SU-DHL-6 (cell line): ENCODE data around the gene SPOCK1.

ENCODE experiments used
- H2AFZ ChIP-seq: fragments of 200-600 bp; sonication (generic); 2 replicates; pipeline ENCODE4 v1.6.1; 2014; ENCODE audit warnings: low read depth, mild to moderate bottlenecking, moderate library complexity, mixed read lengths, antibody characterized with exemption, low read length; ENCODE audit not compliant: severe bottlenecking
- H3F3A ChIP-seq: fragments of 200-600 bp; shearing (Covaris generic); 2 replicates; pipeline ENCODE4 v1.6.0; 2016; ENCODE audit warnings: antibody characterized with exemption, mild to moderate bottlenecking; ENCODE audit not compliant: insufficient read depth
- H3K27ac ChIP-seq: fragments of 200-600 bp; sonication (generic); 2 replicates; pipeline ENCODE4 v1.5.1; 2016; ENCODE audit warnings: low read depth, mild to moderate bottlenecking, low read length, moderate library complexity, mixed read lengths
- H3K27me3 ChIP-seq: fragments of 200-600 bp; sonication (generic), shearing (Covaris generic); 2 replicates; pipeline ENCODE4 v1.6.0; 2014; ENCODE audit warnings: mild to moderate bottlenecking, low read length
- H3K36me3 ChIP-seq: fragments of 200-600 bp; sonication (generic); 2 replicates; pipeline ENCODE4 v1.6.1; 2014; ENCODE audit warnings: mild to moderate bottlenecking, low read length, mixed read lengths
- H3K4me2 ChIP-seq: fragments of 300-600, 200-600 bp; shearing (Covaris generic), sonication (generic); 2 replicates; pipeline ENCODE4 v1.6.0; 2014; ENCODE audit warnings: low read length, low read depth, mild to moderate bottlenecking; ENCODE audit not compliant: poor library complexity, severe bottlenecking
- H3K4me3 ChIP-seq: fragments of 200-600 bp; sonication (generic); 2 replicates; pipeline ENCODE4 v1.5.1; 2014; ENCODE audit warnings: antibody characterized with exemption, low read length, mild to moderate bottlenecking, mixed read lengths; ENCODE audit not compliant: insufficient read depth, poor library complexity, severe bottlenecking
- H3K79me2 ChIP-seq: fragments of 200-600 bp; sonication (generic); 2 replicates; pipeline ENCODE4 v1.6.1; 2014; ENCODE audit warnings: mild to moderate bottlenecking, low read length, moderate library complexity; ENCODE audit not compliant: insufficient read depth
- H3K9ac ChIP-seq: fragments of 200-600 bp; sonication (generic); 2 replicates; pipeline ENCODE4 v1.7.0; 2014; ENCODE audit warnings: mild to moderate bottlenecking, low read length
- H3K9me2 ChIP-seq: fragments of 200-600 bp; sonication (generic); replicated peaks from 2 replicates; pipeline ENCODE4 v1.6.1; 2014; ENCODE audit warnings: low read length; ENCODE audit not compliant: insufficient read depth
- H3K9me3 ChIP-seq: fragments of 200-600 bp; sonication (generic); 2 replicates; pipeline ENCODE4 v1.6.1; 2014; ENCODE audit warnings: low read length, mixed read lengths; ENCODE audit not compliant: insufficient read depth
- H4K20me1 ChIP-seq: fragments of 200-600 bp; sonication (generic); 2 replicates; pipeline ENCODE4 v1.6.1; 2014; ENCODE audit warnings: low read depth, mild to moderate bottlenecking, antibody characterized with exemption, low read length, moderate library complexity, mixed read lengths
- CTCF ChIP-seq: fragments of 200-600 bp; sonication (generic); IDR thresholded peaks from one replicate; pipeline ENCODE4 v1.5.1; 2017; ENCODE audit warnings: antibody characterized with exemption, mild to moderate bottlenecking, low read length, moderate library complexity; ENCODE audit not compliant: insufficient read depth, poor library complexity, severe bottlenecking
- EZH2phosphoT487 ChIP-seq: fragments of 200-600 bp; sonication (generic), shearing (Covaris generic); conservative IDR thresholded peaks from 2 replicates; pipeline ENCODE4 v1.6.1; 2018; ENCODE audit warnings: mild to moderate bottlenecking, antibody characterized with exemption, low read length, moderate library complexity, mixed read lengths

SPOCK1 gene

GRCh38 chr5:137061382-137061781 is 437.7 kb downstream of the SPOCK1 start:
- Histone ChIP-seq H3K27me3 (no peaks in the 10 kb centered on the region), H4K20me1 (no peaks in the 10 kb centered on the region), H3F3A (no peaks in the 10 kb centered on the region), H3K36me3 (no peaks in the 10 kb centered on the region), H3K9ac (no peak overlapping the region), H2AFZ (no peak overlapping the region), H3K9me3 (no peaks in the 10 kb centered on the region), H3K27ac (no peak overlapping the region), H3K4me3 (no peak overlapping the region), H3K4me2 (no peak overlapping the region), H3K9me2 (no peaks in the 10 kb centered on the region), H3K79me2 (no peaks in the 10 kb centered on the region)
- TF ChIP-seq EZH2phosphoT487 (no peak), CTCF (no peak)

- Histone ChIP-seq H3K9me2 (no peaks in the 10 kb centered on the region), H3K9ac (no peak overlapping the region), H2AFZ (no peak overlapping the region), H3K36me3 (no peaks in the 10 kb centered on the region), H3K27me3 (no peaks in the 10 kb centered on the region), H3K27ac (no peak overlapping the region), H3K4me2 (no peak overlapping the region), H3K79me2 (no peaks in the 10 kb centered on the region), H3F3A (no peaks in the 10 kb centered on the region), H3K4me3 (no peak overlapping the region), H4K20me1 (no peaks in the 10 kb centered on the region), H3K9me3 (no peaks in the 10 kb centered on the region)
- no peak for TF ChIP-seq CTCF
- TF ChIP-seq EZH2phosphoT487, result no peak
Observed at GRCh38 chr5:137058089-137058488, 441.0 kb downstream of the SPOCK1 start.

GRCh38 chr5:137056676-137057075 is 442.4 kb downstream of the SPOCK1 start:
- no peaks in the 10 kb centered on the region for H3K9me3 ChIP-seq
- no peaks in the 10 kb centered on the region for H3K36me3 ChIP-seq
- no peaks in the 10 kb centered on the region for H3K27me3 ChIP-seq
- no peak overlapping the region for H3K4me2 ChIP-seq
- no peaks in the 10 kb centered on the region for H4K20me1 ChIP-seq
- H3F3A ChIP-seq, result no peaks in the 10 kb centered on the region
- no peak for TF ChIP-seq EZH2phosphoT487
- no peak for TF ChIP-seq CTCF
- no peak overlapping the region for H3K4me3 ChIP-seq
- no peak overlapping the region for H3K9ac ChIP-seq
- H2AFZ ChIP-seq, result no peak overlapping the region
- H3K27ac ChIP-seq, result no peak overlapping the region
- no peaks in the 10 kb centered on the region for H3K79me2 ChIP-seq
- H3K9me2 ChIP-seq, result no peaks in the 10 kb centered on the region
